LNCAP (cell line): Measurements from ENCODE around the gene CTXND2.
A peak's percentile ranks its signal among the peaks of the same experiment; 100 is the strongest.

Source experiments
- CTCF ChIP-seq: fragments of 450-650 bp; IDR thresholded peaks from 2 replicates; pipeline ENCODE4 v1.5.1; 2017; ENCODE audit warnings: mild to moderate bottlenecking

CTXND2 gene

GRCh38 chr1:150909585-150910180, 22.7 kb downstream of the CTXND2 start:
- TF ChIP-seq CTCF = no peak

- TF ChIP-seq CTCF = no peak
These were observed 25.7 kb downstream of the CTXND2 start for GRCh38 chr1:150912623-150913022.

- TF ChIP-seq CTCF = no peak
These were observed 30.5 kb downstream of the CTXND2 start for GRCh38 chr1:150917387-150917786.

GRCh38 chr1:150922519-150922975, 35.6 kb downstream of the CTXND2 start:
- peak; percentile 85; the same call in 1 of the 2 replicates for TF ChIP-seq CTCF

GRCh38 chr1:150925080-150925479, 38.1 kb downstream of the CTXND2 start:
- no peak for TF ChIP-seq CTCF

GRCh38 chr1:150926097-150926741, 39.3 kb downstream of the CTXND2 start, which contains the start of gene SETDB1:
Gene SETDB1 (plus strand): TSS chr1:150926363. CDS start chr1:150927715, 1,352 bp downstream.
- no peak for TF ChIP-seq CTCF

- no peak for TF ChIP-seq CTCF
These were observed 40.7 kb downstream of the CTXND2 start for GRCh38 chr1:150927624-150928023.
